GM10248 (cell line): ENCODE results near the gene HPRT1.

Experiments used
- CTCF ChIA-PET: fragments of 300-600 bp; sonication (Branson Sonifier 250); formaldehyde crosslinking; extraction: SDS; loops from one replicate; lab custom pipeline; 2021; ENCODE audit warnings: antibody characterized with exemption; lab: Yijun Ruan, JAX
- POLR2A ChIA-PET: fragments of 350-650 bp; sonication (Branson Sonifier 250); formaldehyde crosslinking; extraction: SDS; loops from one replicate; lab custom pipeline; 2020; ENCODE audit warnings: antibody characterized with exemption; lab: Yijun Ruan, JAX
- DNase-seq: peaks from one replicate; pipeline ENCODE4 v3.0.0; 2012; ENCODE audit errors: extremely low spot score
- TF ChIP-seq, protein P1 (sequence below): IDR thresholded peaks from 2 replicates; pipeline ENCODE4 v1.5.1; 2012; ENCODE audit warnings: mild to moderate bottlenecking, low read depth; ENCODE audit errors: extremely low read depth, missing control alignments, control extremely low read depth

HPRT1 gene

DNA sequence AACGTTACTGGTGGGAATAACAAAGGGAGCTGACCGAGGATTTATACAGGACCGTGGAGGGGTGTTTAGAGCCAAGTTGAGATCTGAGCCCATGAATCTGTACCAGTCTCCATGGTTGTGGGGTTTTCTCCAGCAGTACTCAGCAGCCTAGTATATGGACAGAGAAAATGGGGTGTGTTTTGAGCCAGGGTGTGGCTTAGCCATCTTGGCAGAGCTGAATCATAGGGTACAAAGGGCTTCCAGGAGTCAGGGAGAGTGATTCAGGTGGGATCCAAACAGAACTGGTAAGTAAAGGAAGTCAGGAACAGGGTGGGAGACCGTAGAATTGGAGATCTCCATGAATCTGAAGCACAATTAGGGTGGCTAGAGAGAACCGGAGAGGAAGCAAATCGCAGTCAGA lies 7.4 kb upstream of the HPRT1 start:
- ChIA-PET POLR2A (no interaction called here), CTCF (no interaction called here)
- TF ChIP-seq, protein P1, sequence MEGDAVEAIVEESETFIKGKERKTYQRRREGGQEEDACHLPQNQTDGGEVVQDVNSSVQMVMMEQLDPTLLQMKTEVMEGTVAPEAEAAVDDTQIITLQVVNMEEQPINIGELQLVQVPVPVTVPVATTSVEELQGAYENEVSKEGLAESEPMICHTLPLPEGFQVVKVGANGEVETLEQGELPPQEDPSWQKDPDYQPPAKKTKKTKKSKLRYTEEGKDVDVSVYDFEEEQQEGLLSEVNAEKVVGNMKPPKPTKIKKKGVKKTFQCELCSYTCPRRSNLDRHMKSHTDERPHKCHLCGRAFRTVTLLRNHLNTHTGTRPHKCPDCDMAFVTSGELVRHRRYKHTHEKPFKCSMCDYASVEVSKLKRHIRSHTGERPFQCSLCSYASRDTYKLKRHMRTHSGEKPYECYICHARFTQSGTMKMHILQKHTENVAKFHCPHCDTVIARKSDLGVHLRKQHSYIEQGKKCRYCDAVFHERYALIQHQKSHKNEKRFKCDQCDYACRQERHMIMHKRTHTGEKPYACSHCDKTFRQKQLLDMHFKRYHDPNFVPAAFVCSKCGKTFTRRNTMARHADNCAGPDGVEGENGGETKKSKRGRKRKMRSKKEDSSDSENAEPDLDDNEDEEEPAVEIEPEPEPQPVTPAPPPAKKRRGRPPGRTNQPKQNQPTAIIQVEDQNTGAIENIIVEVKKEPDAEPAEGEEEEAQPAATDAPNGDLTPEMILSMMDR = no peak
- DNase-seq = no peak

DNA sequence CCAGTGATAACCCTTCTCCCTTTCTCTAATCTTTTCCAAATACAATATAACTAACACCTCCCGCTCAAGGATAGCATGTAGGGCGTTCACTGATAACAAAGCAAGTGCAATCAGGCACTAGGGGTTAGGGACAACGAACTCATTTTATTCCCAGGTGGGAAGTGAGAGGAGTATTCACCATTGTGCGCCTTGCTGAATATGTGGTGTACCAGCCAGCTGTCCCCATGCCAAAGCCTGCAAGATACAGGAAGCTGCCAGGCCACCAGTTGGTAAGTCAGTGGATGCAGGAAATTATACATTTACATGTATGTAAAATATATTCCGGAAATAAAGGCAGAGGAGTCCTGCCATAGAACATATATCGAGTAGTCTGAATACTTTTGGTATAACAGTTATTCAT lies 6.3 kb upstream of the HPRT1 start:
- TF ChIP-seq, protein P1 = no peak
- ChIA-PET CTCF (no interaction called here), POLR2A (no interaction called here)
- no peak for DNase-seq

DNA sequence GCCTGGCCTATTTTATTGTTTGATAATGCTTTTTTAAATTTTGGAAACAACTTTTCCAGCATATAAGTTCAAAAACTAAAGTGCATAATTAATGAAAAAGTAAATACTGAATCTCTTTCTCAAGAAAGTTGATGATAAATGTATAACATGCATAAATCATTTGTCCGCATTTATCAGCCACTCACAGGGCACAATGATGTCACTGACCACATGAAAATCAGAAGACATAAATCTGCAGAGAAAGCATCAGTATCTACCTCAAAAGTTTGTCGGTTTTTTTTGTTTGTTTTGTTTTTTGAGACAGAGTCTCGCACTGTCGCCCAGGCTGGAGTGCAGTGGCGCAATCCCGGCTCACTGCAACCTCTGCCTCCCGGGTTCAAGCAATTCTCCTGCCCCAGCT lies 5.5 kb upstream of the HPRT1 start:
- CTCF ChIA-PET = no interaction called here
- TF ChIP-seq, protein P1 = no peak
- DNase-seq = no peak
- POLR2A ChIA-PET = no interaction called here

DNA sequence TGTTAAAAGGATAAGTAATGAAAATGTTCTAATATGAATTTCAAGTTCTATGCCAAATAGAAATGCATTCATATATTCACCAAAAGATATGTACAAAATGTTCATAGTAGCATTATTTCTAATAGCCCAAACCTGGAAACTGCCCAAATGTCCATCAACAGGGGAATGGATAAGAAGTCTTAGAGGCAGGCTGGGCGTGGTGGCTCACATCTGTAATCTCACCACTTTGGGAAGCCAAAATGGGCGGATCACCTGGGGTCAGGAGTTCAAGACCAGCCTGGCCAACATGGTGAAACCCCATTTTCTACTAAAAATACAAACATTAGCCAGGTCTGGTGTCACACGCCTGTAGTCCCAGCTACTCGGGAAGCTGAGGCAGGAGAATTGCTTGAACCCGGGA lies 2.3 kb upstream of the HPRT1 start:
- CTCF ChIA-PET = no interaction called here
- POLR2A ChIA-PET = no interaction called here
- TF ChIP-seq, protein P1 = no peak
- no peak for DNase-seq

DNA sequence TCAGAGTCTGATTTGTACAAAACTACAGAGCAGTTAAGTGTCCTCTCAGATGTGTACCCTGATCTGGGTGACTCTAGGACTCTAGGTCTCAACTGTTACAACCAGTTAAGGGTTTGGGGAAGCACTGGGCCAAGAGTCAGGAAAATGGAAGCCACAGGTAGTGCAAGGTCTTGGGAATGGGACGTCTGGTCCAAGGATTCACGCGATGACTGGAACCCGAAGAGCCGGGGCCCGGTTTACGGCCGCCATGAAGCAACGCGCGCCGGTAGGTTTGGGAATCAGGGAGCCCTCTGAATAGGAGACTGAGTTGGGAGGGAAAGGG lies 321 bp upstream of the HPRT1 start:
- POLR2A ChIA-PET = no interaction called here
- CTCF ChIA-PET = no interaction called here
- TF ChIP-seq, protein P1 = no peak
- no peak for DNase-seq

DNA sequence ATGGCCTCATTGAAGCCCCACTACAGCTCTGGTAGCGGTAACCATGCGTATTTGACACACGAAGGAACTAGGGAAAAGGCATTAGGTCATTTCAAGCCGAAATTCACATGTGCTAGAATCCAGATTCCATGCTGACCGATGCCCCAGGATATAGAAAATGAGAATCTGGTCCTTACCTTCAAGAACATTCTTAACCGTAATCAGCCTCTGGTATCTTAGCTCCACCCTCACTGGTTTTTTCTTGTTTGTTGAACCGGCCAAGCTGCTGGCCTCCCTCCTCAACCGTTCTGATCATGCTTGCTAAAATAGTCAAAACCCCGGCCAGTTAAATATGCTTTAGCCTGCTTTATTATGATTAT lies 876 bp downstream of the HPRT1 start:
- ChIA-PET POLR2A (no interaction called here), CTCF (interaction anchor here (0.9 to 1.3 kb wide), 2 partner anchors 16 to 17 kb away, joined by 3 read pairs; no protein-coding TSS in a partner anchor)
- DNase-seq = no peak
- TF ChIP-seq, protein P1 = no peak

DNA sequence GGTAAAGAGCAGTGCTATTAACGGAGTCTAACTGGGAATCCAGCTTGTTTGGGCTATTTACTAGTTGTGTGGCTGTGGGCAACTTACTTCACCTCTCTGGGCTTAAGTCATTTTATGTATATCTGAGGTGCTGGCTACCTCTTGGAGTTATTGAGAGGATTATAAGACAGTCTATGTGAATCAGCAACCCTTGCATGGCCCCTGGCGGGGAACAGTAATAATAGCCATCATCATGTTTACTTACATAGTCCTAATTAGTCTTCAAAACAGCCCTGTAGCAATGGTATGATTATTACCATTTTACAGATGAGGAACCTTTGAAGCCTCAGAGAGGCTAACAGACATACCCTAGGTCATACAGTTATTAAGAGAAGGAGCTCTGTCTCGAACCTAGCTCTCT lies 1.5 kb downstream of the HPRT1 start:
- DNase-seq = no peak
- CTCF ChIA-PET = interaction anchor here (0.9 to 1.7 kb wide), 3 partner anchors 16 to 22 kb away, joined by 3 to 4 read pairs (median 3); no protein-coding TSS in a partner anchor
- TF ChIP-seq, protein P1 = no peak
- POLR2A ChIA-PET = no interaction called here
